Tibial artery (tissue), 4 donors: ENCODE results near the gene TMED1.

Experiments
- DNase-seq, 2 donors: peaks; one replicate each; pipeline ENCODE4 v3.0.0-alpha.2; 2019
- H3K27ac ChIP-seq, 2 donors: fragments of 200-600 bp; sonication (generic) in 1 of 2; 1 replicate in 1 of 2; 2 replicates in 1 of 2; pipeline ENCODE4 v1.5.1; 2018 to 2019; ENCODE audit warnings: mild to moderate bottlenecking in 1 of 2
- H3K27me3 ChIP-seq, 2 donors: fragments of 200-600 bp; sonication (generic) in 1 of 2; one replicate each; pipeline versions ENCODE4 v1.5.1 to v1.6.0; 2016 to 2019
- H3K36me3 ChIP-seq, 3 donors: fragments of 200-600 bp; sonication (generic) in 2 of 3; one replicate each; pipeline ENCODE4 v1.5.1; 2016 to 2019; ENCODE audit warnings: mild to moderate bottlenecking in 2 of 3
- H3K4me1 ChIP-seq, 4 donors: fragments of 200-600 bp; sonication (generic) in 2 of 4; 1 replicate in 3 of 4; 2 replicates in 1 of 4; pipeline ENCODE4 v1.5.1; 2016 to 2019
- H3K4me3 ChIP-seq, 2 donors: fragments of 200-600 bp; sonication (generic) in 1 of 2; 1 replicate in 1 of 2; 2 replicates in 1 of 2; pipeline ENCODE4 v1.5.1; 2018 to 2019; ENCODE audit warnings: mild to moderate bottlenecking in 2 of 2
- H3K9me3 ChIP-seq, 3 donors: fragments of 200-600 bp; sonication (generic) in 1 of 3; one replicate each; pipeline ENCODE4 v1.5.1; 2016 to 2019
- CTCF ChIP-seq, 2 experiments: fragments of 200-600 bp in 1 of 2; fragments of 450-650 bp in 1 of 2; IDR thresholded peaks; one replicate each; pipeline ENCODE4 v1.5.1; 2017 to 2019; ENCODE audit warnings: antibody characterized with exemption in 2 of 2, mild to moderate bottlenecking in 1 of 2, moderate library complexity in 1 of 2
- intact Hi-C: fragments of 100-400 bp; cut with DNase I; formaldehyde crosslinking; loops from one replicate; pipeline ENCODE4 v1.15.0; 2023; ENCODE audit warnings: low total_unique reads

The TMED1 gene

GRCh38 chr19:10802479-10802878 is 33.5 kb downstream of the TMED1 start:
- Histone ChIP-seq H3K4me3 (no peak overlapping the region), H3K27me3 (no peaks in the 10 kb centered on the region), H3K27ac (no peak overlapping the region), H3K9me3 (no peaks in the 10 kb centered on the region), H3K36me3 (peaks cover 56 to 99% (median 87%) of the 10 kb centered on the region in 3 donors), H3K4me1 (no peaks in the 10 kb centered on the region)
- TF ChIP-seq CTCF (IDR thresholded peaks at IDR 0.05), result no peak
- DNase-seq, result no peak
- intact Hi-C loops, result no loop called here

- Histone ChIP-seq H3K36me3 (peaks cover 69 to 100% (median 92%) of the 10 kb centered on the region in 3 donors), H3K4me1 (no peaks in the 10 kb centered on the region), H3K27ac (no peak overlapping the region), H3K9me3 (no peaks in the 10 kb centered on the region), H3K27me3 (no peaks in the 10 kb centered on the region), H3K4me3 (no peak overlapping the region)
- TF ChIP-seq CTCF (IDR thresholded peaks at IDR 0.05), result no peak
- intact Hi-C loops, result no loop called here
- DNase-seq, result no peak
Measured at GRCh38 chr19:10800488-10800887, 35.5 kb downstream of the TMED1 start.

GRCh38 chr19:10797541-10798256 is 38.3 kb downstream of the TMED1 start:
- no peak overlapping the region for H3K4me3 ChIP-seq
- DNase-seq, result no peak
- H3K4me1 ChIP-seq, result no peaks in the 10 kb centered on the region
- H3K27ac ChIP-seq, result no peak overlapping the region
- H3K36me3 ChIP-seq, result peaks cover 69 to 100% (median 91%) of the 10 kb centered on the region in 3 donors
- intact Hi-C loops, result no loop called here
- H3K9me3 ChIP-seq, result no peaks in the 10 kb centered on the region
- TF ChIP-seq CTCF (IDR thresholded peaks at IDR 0.05), result no peak
- H3K27me3 ChIP-seq, result no peaks in the 10 kb centered on the region

GRCh38 chr19:10797078-10797477 is 38.9 kb downstream of the TMED1 start:
- TF ChIP-seq CTCF (IDR thresholded peaks at IDR 0.05), result no peak
- H3K27me3 ChIP-seq, result no peaks in the 10 kb centered on the region
- no peaks in the 10 kb centered on the region for H3K9me3 ChIP-seq
- no peaks in the 10 kb centered on the region for H3K4me1 ChIP-seq
- no peak overlapping the region for H3K4me3 ChIP-seq
- no peak for DNase-seq
- intact Hi-C loops, result no loop called here
- H3K36me3 ChIP-seq, result peaks cover 69 to 100% (median 89%) of the 10 kb centered on the region in 3 donors
- H3K27ac ChIP-seq, result no peak overlapping the region

GRCh38 chr19:10796653-10797052 is 39.4 kb downstream of the TMED1 start:
- H3K9me3 ChIP-seq, result no peaks in the 10 kb centered on the region
- H3K27ac ChIP-seq, result no peak overlapping the region
- H3K4me1 ChIP-seq, result no peaks in the 10 kb centered on the region
- no peaks in the 10 kb centered on the region for H3K27me3 ChIP-seq
- intact Hi-C loops, result no loop called here
- no peak overlapping the region for H3K4me3 ChIP-seq
- TF ChIP-seq CTCF (IDR thresholded peaks at IDR 0.05), result no peak
- no peak for DNase-seq
- peaks cover 73 to 100% (median 89%) of the 10 kb centered on the region in 3 donors for H3K36me3 ChIP-seq
